Measurements from ENCODE around the gene RRP1B.
"Not testable (repeated sequence)": the region's sequence is repeated elsewhere in the genome, so short reads cannot be mapped to it uniquely, and the experiment has no call there.

The RRP1B gene

DNA sequence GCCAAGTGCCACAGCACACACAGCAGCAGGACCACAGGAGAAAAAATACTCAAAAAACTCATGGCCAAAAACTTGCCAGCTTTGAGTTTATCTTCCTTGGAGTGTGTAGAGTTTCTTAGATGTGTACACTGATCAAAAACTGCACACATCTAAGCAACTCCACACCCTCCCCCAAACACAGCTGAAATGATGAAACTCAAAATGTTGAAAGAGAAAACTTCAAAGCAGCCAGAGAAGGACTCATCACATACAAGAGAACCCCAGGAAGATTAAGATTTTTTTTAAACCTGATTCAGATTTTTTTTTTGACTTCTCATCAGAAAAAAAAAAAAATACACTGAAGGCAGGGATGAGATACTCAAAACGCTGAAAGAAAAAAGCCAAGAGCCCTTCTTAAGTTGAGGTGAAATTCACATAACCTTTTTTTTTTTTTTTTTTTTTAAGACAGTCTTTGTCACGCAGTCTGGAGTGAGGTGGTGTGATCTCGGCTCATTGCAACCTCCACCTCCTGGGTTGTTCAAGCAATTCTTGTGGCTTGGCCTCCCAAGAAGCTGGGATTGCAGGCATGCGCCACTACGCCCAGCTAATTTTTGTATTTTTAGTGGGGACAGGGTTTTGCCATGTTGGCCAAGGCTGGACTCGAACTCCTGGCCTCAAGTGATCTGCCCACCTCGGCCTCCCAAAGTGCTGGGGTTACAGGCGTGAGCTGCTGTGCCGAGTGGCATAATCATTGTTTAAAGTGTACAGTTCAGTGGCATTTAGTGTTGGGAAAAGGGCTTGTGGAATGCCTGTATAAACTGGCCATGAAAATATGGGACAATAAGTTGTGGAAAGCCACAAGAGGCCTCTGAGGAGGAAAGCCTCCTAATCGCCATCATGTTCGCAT, 38.6 kb downstream of the RRP1B start:
- DNase-seq (ENCODE audit: low read depth) = no peak

DNA sequence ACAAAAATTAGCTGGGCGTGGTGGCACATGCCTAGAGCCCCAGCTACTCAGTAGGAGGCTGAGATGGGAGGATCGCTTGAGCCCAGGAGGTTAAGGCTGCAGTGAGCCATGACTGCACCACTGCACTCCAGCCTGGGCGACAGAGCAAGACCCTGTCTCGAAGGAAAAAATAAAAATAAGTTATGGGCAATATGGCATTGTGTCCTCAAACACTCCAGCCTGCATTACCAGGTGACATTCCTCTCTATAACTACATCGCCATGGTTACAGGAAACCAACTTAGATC, 40.1 kb downstream of the RRP1B start:
- not testable (repeated sequence) for DNase-seq (ENCODE audit: low read depth)

DNA sequence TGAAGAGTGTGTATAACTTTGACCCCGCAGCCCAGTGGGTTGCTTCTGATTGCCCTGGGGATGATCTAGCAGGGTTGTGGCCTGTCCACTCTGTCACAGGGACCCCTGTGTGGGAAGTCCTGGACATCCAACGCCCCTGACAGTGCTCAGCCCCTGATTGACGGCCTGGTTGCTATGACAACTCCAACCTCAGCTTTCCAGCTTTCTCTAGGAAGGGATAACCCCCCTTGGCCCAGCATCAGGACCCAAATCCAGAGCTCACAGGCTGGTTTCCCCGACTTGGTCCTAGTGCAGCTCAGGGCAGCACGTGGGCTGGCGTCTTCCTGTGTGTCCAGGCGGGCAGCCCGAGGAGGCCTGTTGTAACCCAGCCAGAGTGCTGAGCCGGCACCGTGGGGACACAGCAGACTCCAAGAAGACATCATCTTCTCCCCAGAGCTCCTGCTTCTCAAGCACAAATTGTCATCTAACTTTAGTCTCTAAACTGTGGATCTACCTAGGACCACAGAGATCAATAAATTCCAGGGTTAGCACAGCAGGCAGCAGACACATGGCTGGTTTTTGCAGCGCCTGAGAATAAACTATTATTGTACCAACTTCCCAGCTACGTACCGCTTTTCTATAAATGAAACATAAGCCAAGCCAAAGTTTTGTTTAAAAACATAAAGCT, 40.7 kb downstream of the RRP1B start:
- DNase-seq (ENCODE audit: low read depth) = no peak

DNA sequence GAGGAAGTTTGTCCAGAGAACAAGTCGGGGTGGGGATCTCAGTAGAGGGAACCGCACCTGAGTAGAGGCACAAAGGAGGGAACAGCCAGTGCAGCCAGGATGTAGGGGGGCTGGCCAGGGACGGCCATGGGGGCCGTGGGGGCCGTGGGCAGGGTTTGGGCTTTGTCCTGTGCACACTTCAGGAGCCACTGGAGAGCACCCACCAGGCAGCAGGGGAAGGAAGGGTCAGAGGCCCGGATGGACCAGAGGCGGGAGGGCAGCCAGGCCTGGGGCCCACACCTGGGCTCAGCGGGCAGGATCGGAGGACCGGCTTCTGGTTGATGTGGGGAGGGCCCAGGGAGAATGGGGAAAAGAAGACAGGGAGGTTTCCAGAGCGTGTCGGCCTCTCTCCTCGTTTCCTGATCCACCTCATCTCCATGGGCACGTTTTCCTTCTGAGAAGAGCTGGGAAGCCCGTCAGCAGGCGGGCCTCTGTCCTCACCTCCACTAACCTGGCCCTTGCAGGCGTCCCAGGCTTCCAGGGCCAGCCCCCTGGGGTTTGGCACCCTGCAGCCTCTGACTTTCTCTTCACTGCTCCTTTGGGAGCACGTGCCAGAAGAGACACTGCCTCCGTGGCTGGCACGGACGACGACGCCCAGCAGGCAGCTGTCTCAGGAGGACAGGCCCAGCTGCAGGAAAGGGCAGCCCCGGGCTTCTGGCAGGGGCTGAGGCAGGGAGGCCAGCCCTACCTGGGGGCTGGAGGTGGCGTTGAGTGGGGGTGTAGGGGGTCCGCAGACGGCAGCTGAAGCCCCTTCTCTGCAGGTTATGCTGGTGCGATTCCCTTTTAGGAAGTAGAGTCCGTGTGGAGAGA, 42.8 kb downstream of the RRP1B start:
- DNase-seq (ENCODE audit: low read depth) = no peak

DNA sequence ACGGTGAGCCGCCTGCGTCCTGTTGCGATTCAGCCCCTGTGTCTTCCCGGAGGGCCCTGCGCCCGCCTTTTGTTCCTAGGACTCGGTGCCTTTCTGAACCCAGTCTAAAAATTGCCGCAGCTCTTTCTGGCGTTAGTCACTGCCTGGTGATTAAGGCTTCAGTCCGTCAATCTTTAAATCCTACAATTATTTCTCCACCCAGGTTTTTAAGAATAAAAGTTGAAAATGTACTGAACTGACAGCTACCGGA, 43.4 kb downstream of the RRP1B start:
- no peak for DNase-seq (ENCODE audit: low read depth)

DNA sequence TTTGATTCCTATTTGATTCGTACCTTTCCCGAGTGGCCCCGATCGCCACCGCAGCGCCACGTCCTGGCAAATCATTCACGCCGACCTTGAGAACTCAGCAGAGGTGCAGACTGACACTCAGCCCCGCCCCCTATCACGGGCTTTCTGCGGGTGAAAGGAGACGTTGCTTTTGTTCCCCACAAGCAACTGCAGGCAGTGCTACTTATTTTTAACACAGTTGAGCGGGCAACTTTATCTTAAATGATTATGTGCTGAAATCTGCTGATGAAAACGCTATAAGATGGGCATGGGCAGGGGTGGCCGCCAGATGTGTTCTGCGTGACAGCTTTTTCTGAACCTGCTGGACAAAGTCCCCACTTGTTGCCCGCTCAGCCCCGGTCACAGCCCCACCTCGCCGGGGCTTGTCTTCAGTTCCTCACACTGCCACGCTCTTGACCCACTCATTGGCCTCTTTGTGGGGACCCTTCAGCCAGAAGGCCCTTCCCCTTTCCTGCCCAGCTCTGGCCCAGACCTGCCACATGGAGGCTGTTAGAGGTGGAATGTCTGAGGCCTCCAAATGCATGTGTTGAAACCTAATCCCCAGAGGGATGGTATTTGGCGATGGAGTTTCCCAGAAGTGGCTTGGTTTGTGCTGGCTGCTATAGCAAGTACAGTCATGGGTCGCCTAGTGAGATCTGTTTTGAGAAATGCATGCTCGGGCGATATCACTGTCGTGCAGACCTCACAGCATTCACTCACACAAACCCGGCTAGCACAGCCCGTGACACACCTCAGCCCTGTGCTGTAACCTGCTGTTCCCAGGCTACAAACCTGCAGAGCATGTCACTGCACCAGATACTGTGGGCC, 43.9 kb downstream of the RRP1B start:
- DNase-seq (ENCODE audit: low read depth) = no peak

DNA sequence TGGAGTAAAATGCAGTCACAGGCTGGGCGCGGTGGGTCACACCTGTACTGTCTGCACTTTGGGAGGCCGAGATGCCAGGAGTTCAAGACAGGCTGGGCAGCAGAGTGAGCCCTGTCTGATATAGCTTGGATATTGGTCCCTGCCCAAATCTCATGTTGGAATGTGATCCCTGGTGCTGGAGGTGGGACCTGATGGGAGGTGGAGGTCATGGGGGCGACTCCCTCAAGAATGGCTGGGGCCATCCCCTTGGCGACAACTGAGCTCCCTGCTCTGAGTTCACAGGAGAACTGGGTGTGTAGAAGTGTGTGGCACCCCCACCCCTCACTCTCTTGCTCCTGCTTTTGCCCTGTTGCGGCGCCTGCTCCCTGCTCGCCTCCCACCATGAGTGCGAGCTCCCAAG, 48.1 kb downstream of the RRP1B start:
- no peak for DNase-seq (ENCODE audit: low read depth)

DNA sequence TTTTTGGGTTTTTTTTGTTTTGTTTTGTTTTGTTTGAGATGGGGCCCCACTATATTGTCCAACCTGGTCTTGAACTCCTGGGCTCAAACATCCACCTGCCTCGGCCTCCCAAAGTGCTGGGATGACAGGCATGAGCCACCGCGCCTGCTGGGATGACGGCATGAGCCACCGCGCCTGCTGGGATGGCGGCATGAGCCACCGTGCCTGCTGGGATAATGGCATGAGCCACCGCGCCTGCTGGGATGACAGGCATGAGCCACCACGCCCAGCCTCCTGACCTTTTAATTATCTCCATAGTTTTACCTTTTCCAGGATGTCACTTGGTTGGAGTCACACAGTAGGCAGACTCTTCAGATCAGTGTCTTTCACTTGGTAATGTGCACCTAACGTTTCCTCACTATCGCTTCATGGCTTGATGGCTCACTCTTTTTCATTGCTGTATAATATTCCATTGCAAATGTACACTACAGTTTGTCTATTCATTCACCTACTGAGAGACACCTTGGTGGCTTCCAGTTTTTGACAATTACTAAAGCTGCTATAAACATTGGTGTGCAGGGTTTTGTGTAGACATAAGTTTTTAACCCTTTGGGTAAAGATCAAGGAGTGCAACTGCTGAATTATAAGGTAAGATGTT, 49.5 kb downstream of the RRP1B start:
- DNase-seq (ENCODE audit: low read depth) = no peak

DNA sequence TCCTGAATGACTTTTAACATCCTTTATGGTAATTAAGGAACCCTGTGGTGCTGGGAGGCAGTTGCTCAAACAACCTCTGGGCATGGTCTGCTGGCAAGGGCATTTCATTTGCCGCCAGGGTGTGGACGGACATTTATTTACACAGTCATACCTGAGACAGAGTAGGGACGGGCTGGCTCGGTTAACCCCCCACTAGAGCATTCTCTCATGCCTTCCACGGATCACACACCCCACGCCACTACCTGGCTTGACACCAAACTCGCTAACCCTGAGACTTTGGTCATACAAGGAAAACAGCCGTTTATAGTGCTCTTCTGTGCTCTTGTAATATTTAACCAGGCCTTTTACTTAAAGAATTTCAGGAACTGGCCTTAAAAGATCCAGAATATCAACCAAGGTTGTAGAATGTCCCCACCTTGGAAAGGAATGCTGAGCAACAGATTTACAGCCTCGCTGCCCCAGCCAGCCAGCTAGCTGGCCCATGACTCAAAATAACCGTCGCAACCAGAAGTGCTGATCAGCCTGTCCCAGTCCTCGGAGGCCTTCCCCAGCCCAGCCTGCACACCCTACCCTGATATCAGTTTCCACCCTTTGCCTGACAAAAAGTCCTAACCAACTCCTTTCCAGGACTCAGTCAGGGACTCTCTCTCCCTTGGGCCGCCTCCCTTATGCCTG, 53.0 kb downstream of the RRP1B start:
- no peak for DNase-seq (ENCODE audit: low read depth)

DNA sequence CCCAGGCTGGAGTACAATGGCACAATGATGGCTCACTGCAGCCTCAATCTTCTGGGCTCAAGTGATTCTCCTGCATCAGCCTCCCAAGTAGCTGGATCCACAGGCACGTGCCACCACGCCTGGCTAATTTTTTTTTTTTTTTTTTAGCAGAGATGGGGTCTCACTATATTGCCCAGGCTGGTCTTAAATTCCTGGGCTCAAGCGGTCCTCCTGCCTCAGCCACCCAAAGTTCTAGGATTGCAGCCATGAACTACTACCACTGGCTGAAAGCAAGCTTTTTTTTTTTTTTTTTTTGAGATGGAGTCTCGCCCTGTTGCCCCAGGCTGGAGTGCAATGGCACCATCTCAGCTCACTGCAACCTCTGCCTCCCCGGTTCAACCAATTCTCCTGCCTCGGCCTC, 53.8 kb downstream of the RRP1B start:
- DNase-seq (ENCODE audit: low read depth) = not testable (repeated sequence)

DNA sequence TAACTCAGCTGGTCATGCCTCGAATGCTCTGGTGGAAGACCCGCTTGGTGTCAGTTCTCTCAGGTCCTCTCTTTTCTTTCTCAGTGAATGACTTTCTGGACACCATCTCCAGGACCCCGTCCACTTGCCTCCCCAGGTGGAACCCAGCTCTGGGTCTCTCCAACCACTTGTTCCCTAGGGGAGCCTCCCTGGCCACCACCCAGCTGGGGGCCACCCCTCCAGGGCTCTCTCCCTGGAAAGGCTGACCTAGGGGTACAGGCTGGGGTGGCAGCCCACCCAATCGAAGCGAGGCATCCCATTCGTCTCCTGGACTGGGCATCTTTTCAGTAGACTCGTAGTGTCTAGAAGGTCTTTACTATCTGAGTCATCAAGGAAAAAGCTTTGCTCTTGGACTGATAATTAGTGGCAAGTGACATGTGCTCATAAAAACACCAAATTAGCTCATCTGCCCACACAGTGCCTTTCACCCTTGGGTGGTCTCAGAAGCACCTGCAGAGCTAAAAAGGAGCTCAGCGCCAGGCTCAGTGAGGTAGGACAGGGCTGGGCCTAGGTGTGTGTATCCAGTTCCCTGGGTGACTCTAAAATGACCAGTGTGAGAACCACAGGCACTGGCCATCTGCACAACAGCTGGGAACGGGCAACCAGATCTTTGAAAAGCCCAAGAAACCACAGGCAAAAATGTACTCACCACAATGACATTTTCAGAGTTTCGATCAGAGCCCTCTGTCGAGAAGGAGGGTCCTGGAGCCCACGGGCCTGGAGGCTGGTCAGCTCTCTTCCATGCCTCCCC, 57.2 kb downstream of the RRP1B start:
- DNase-seq (ENCODE audit: low read depth) = no peak

DNA sequence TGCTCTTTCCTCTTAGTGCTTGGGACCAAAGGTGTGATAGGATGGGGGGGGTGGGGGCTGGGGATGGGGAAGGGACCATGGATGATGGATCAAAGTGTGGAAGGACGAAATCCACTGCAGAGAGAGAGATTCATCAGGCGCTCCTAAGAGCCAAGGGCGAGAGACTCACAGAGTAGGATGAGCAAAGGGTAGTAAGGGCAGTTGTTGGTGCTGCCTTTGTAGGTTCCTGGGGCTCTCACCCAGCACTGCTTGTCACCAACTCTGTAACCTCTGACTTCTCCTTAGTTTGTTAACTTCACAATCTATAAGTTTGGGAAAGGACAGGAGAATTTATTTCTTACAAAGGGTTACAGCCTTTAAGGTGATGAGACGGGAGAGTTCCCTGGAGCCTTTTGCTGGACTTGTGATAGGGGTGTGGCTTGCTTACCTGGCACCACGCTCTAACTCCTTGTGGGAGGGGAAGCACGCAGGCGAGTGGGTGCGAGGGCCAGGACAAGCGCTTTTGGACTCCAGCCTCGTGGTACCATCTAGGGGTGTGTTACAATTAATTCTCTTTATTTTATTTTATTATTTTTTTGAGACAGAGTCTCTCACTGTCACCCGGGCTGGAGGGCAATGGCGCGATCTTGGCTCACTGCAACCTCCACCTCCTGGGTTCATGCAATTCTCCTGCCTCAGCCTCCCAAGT, 58.0 kb downstream of the RRP1B start:
- DNase-seq (ENCODE audit: low read depth) = no peak

DNA sequence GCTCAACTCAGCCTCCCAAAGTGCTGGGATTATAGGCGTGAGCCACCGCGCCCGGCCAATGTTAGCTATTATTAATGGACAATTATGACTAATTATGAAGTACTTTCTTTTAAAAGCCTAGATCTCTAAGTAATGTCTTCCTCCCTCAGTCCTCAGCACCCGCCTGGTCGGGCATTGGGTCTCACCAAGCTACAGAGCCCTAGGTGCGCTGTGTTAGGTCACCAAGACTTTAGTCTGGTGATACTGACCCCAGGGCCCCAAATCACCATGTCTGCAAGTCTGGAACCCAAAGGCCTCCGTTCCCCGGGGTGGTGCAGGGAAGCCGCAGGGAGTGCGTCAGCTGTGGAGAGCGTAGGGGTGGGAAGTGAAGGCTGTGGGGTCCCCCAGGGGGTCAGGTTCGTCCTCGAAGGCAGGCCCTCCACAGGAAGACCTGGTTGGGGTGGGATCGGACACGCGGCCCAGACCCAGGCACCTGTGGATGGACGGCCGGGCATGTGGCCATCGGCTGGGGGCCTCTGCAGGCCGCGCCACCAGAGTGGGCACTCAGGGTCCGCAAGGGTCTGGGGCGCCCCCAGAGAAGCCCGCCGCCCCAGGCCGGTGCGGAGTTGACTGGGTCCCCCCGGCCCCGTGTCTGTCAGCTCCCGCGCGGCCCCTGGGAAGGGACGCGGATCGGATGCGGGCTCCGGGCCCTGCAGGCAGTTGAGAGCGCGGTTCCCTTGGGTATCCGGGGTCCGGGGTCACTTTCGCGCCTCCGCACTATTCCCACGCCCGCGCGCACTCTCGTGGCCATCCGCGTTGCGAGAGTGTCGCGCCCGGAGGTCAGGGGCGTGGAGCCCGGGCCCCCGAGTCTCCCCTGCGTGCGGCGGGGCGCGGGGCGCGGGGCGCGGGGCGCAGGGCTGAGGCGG, 58.9 kb downstream of the RRP1B start:
- DNase-seq (ENCODE audit: low read depth) = no peak

DNA sequence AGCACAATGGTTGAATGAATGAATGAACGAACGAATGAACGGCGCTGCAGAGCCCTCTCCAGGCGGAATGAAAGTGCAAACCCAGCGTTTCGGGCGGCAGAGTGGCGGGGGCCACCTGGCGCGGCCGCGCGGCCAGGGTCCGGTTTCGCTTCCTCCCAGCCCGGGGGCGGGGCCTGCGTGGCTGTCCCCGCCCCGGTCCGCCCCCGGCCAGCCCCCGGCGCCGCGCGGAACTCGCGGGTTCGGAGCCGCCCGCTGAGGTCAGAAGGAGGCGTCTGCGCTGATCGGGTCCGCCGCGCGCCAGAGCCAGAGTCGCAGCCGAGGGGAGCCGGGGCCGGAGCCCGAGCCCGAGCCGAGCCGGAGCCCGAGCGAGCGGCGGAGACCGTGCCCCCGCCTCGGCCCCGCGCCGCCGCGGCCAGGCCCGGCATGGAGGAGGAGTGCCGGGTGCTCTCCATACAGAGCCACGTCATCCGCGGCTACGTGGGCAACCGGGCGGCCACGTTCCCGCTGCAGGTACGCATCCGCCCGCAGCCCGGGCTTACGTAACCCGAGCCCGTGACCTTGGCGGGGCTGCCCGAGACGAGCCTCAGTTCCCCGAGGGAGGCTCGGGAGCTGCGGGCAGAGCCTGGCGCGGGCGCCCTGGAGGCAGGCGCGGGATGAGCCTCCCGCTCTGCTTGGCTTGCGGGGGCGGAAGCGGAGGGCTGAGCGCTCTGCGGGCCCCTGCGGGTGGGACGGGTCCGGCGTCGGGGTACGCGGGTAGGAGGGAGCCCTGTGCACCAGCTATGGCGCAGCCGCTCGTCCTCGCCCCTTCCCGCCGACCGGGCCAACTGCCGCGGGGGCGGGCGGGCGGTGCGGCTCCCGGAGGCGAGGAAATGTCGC, 59.8 kb downstream of the RRP1B start, which contains the start of gene PDXK:
PDXK (plus strand) TSS at position 258 of the 876 bp plus-strand sequence; CDS start at position 424, 166 bp downstream.
- DNase-seq (ENCODE audit: low read depth) = peak; percentile 60

DNA sequence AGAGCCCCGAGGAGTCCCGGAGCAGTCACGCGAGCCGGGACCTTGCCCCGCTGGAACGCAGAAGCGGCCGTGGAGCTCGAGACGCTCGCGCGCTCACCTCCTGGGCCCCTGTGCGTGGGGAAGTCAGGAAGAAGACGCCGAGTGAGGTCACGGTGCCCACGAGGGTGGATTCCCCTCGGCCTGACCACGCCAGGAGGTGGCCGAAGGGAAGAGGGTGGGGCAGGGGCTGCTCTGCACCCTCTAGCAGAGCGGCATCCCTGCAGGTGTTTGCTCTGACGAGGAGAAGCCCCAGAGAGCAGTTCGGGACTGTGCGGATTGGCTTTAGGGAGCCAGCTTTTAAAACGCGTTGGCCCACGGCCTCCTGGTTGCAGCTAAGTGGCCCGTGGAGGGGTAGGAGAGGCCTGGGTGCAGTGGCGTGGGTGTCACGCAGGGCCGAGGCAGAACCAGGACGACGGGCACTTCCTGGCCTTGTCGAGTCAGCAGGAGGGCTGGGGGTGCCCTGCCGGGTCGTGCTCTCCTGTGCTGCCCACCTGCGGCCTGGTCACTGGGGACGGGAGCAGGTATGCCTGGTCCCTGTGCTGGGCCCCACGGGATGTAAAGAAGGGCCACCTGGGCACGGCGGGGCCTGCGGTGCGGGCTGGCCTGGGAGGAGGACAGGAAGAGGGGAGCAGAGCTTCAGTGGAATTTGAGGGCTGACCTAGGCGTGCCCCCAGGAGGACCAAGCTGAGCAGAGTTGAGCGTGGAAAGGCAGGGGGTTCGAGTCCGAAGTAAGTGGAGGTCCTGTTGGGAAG, 60.6 kb downstream of the RRP1B start:
- no peak for DNase-seq (ENCODE audit: low read depth)

DNA sequence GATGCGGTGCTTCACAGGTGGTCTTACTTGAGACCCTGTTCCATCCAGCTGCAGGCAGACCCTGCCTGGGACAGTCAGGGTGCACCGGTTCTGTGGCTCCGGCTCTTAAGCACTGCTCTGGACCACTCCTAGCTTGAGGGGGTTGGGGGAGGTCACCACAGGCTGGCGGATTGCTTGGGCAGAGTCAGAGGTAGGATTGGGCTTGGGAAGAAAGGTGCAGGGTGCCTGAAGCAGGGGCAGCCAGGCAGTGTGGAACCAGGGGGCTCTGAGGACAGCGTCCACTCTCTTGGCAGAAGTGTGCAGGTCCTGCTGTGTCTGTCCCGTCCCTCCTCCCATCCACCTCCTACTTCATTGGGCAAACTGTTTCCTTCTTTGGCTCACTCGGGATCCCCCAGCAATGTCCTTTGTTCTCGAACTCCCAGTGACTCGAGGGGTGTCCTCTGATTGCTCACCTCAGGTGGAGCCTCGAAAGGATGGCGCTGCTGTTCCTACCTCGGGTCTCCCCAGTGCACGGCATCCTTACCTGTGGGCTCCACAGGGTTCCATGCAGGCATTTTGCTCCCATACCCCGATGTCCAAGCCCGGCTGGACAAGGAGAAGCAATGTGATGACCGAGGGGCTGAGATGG, 61.3 kb downstream of the RRP1B start:
- DNase-seq (ENCODE audit: low read depth) = no peak

Measured in activated T-cell treated with anti-CD3 and anti-CD28 coated beads for 1 hour (primary cell).